Effector memory CD8-positive, alpha-beta T cell (primary cell): ENCODE data around the gene LHX5.

ENCODE experiments used
- ATAC-seq: fragments of 150-1000 bp; cut with Tn5 transposase; replicated peaks from 2 replicates; pipeline ENCODE4 v1.10.0; 2021; ENCODE audit warnings: mild to moderate bottlenecking, moderate library complexity
- DNase-seq, 3 experiments: peaks; one replicate each; pipeline ENCODE4 v3.0.0; 2021
- H3K27ac Mint-ChIP-seq, 2 donors: one replicate each; pipeline ENCODE4 v1.8.0; 2022; ENCODE audit warnings: mild to moderate bottlenecking in 2 of 2, mixed read lengths in 2 of 2, moderate library complexity in 2 of 2
- H3K27me3 Mint-ChIP-seq, 2 donors: one replicate each; pipeline ENCODE4 v1.8.0; 2022; ENCODE audit warnings: mixed read lengths in 2 of 2
- H3K36me3 Mint-ChIP-seq: one replicate; pipeline ENCODE4 v1.8.0; 2022; ENCODE audit warnings: mild to moderate bottlenecking, moderate library complexity, mixed read lengths; ENCODE audit not compliant: insufficient read depth
- H3K4me1 Mint-ChIP-seq, 2 donors: one replicate each; pipeline ENCODE4 v1.8.0; 2022; ENCODE audit warnings: low read depth in 2 of 2, mixed read lengths in 2 of 2
- H3K4me3 Mint-ChIP-seq, 2 donors: one replicate each; pipeline ENCODE4 v1.8.0; 2022; ENCODE audit warnings: mild to moderate bottlenecking in 2 of 2, mixed read lengths in 2 of 2, moderate library complexity in 2 of 2
- H3K9me3 Mint-ChIP-seq, 2 donors: one replicate each; pipeline ENCODE4 v1.8.0; 2022; ENCODE audit warnings: mixed read lengths in 2 of 2

Gene LHX5

DNA sequence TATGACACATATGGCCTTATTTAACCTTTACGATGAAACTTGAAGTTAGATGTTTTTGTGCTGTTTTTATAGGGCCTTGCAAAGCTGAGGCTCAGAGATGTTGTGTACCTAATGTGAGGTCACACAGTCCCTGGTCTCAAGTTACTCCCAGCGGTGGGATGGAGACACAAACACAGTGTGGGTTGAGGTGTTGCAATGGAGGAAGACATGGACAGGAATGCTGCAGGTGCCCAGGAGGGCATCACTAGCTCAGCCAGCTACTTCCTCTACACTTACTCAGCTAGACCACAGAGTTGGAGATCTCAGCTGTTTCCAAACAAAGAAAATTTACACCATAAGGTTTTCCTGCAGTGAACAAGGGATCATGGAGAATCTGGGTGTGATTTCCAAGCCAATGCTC lies 15.5 kb downstream of the LHX5 start:
- no peak for ATAC-seq
- no peak overlapping the region for H3K4me3 Mint-ChIP-seq
- no peaks in the 10 kb centered on the region for H3K4me1 Mint-ChIP-seq
- no peaks in the 10 kb centered on the region for H3K36me3 Mint-ChIP-seq
- no peak overlapping the region for H3K27ac Mint-ChIP-seq
- H3K27me3 Mint-ChIP-seq = peaks cover 31 to 52% of the 10 kb centered on the region in 2 donors
- DNase-seq = no peak
- H3K9me3 Mint-ChIP-seq = no peaks in the 10 kb centered on the region

DNA sequence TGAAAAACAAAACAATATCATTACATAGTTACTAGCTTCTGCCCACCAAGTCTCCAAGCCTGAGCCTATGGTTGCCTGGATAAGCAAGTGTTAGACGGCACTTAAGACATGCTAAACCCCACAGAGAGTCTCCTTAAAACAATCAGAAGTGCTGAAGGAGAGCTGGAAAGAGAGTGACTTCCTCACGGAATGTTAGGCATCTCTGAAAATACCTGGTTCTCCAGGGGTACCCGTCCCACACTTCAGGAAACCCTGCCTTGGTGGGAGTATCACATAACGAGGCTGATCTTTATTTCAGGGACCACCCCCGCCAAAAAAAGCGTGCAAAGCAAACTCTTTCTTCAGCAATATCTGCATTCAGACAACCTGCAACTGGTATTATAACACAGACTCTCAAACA lies 18.3 kb downstream of the LHX5 start:
- Mint-ChIP-seq H3K9me3 (no peaks in the 10 kb centered on the region), H3K4me3 (no peak overlapping the region), H3K4me1 (no peaks in the 10 kb centered on the region), H3K27ac (no peak overlapping the region), H3K27me3 (peaks cover 23 to 35% of the 10 kb centered on the region in 2 donors), H3K36me3 (no peaks in the 10 kb centered on the region)
- no peak for DNase-seq
- no peak for ATAC-seq

DNA sequence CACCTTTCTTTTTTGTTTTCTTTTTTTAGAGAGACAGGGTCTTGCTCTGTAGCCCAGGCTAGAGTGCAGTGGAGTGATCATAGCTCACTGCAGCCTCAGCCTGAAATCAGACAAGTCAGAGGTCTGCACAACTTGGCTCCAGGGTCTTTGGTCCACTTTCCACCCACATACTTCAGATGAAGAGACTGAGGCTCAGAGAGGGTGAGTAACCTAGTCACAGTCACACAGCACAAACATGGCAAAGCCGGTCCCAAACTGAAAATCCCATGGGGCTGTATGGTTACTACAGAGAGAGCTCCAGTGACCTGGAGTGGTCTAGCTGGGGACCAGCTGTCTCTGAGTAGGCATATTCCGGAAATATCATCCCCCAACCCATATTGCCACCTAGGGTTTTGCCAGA lies 19.2 kb downstream of the LHX5 start:
- no peaks in the 10 kb centered on the region for H3K4me1 Mint-ChIP-seq

DNA sequence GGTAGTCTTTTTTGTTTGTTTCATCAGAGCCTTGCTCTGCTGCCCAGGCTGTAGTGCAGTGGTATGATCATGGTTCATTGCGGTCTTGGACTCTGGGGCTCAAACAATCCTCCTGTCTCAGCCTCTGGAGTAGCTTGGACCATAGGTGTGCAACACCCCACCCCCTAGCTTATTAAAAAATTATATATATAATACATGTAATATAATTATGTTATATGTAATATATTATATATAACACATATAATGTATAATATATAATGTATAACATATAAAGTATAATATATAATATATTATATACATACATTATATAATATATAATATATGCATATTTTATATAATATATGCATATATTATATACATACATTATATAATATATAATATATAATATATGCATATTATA lies 21.8 kb downstream of the LHX5 start:
- H3K27ac Mint-ChIP-seq = no peak overlapping the region
- H3K36me3 Mint-ChIP-seq = no peaks in the 10 kb centered on the region
- ATAC-seq (no peak), DNase-seq (no peak)
- peaks cover 24 to 38% of the 10 kb centered on the region in 2 donors for H3K27me3 Mint-ChIP-seq
- peaks cover 2 to 4% of the 10 kb centered on the region in 2 donors for H3K4me1 Mint-ChIP-seq
- H3K9me3 Mint-ChIP-seq = no peaks in the 10 kb centered on the region
- no peak overlapping the region for H3K4me3 Mint-ChIP-seq

More for the DNA sequence above, 19.2 kb downstream of the LHX5 start:
- peaks cover 28 to 35% of the 10 kb centered on the region in 2 donors for H3K27me3 Mint-ChIP-seq
- H3K4me3 Mint-ChIP-seq = no peak overlapping the region
- H3K36me3 Mint-ChIP-seq = no peaks in the 10 kb centered on the region
- H3K9me3 Mint-ChIP-seq = no peaks in the 10 kb centered on the region
- ATAC-seq (no peak), DNase-seq (no peak)
- H3K27ac Mint-ChIP-seq = no peak overlapping the region

DNA sequence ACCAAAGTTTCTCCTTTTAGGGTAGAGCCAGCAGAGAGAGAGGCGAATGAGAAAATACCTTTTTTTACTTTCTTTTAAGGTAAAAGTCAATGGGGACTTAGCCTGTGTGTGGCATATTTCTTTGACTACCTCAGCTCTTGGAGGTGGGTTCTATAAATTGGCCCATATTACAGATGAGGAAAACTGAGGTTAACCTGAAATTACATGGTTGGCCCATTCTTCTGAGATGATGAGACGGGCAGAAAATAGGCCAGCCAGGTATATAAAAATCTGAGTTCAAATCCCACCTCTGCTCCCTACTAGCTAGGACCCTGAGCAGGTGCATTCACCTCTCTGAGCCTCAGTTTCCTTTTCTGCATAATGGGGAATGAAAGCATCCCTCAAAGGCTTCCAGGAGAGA lies 22.4 kb downstream of the LHX5 start:
- Mint-ChIP-seq H3K4me3 (no peak overlapping the region), H3K4me1 (peaks cover 2 to 4% of the 10 kb centered on the region in 2 donors), H3K27me3 (peaks cover 24 to 38% of the 10 kb centered on the region in 2 donors), H3K27ac (no peak overlapping the region), H3K9me3 (no peaks in the 10 kb centered on the region), H3K36me3 (no peaks in the 10 kb centered on the region)
- DNase-seq (no peak), ATAC-seq (no peak)

DNA sequence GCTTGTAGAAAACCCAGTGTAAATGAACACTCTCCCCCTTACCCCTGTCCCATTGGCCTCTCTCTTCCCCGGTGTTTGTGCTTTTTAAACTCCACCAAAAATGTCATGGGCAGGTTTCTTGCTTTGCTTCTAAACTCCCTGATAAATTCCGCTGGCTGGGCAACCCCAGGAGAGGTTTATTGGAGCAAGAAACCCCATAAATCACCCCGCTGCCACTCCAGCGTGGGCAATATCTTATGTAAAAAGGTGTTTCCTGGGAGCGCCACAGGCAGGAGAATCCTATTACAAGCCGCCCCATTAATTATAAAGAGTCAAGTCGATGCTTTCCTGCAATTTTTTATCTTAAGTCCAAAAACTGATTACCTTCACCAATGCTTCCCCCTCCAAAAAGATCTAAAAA lies 22.8 kb downstream of the LHX5 start:
- H3K4me3 Mint-ChIP-seq = no peak overlapping the region
- H3K4me1 Mint-ChIP-seq = peaks cover 2 to 4% of the 10 kb centered on the region in 2 donors
- peaks cover 24 to 38% of the 10 kb centered on the region in 2 donors for H3K27me3 Mint-ChIP-seq
- DNase-seq (no peak), ATAC-seq (no peak)
- no peaks in the 10 kb centered on the region for H3K9me3 Mint-ChIP-seq
- no peak overlapping the region for H3K27ac Mint-ChIP-seq
- no peaks in the 10 kb centered on the region for H3K36me3 Mint-ChIP-seq

DNA sequence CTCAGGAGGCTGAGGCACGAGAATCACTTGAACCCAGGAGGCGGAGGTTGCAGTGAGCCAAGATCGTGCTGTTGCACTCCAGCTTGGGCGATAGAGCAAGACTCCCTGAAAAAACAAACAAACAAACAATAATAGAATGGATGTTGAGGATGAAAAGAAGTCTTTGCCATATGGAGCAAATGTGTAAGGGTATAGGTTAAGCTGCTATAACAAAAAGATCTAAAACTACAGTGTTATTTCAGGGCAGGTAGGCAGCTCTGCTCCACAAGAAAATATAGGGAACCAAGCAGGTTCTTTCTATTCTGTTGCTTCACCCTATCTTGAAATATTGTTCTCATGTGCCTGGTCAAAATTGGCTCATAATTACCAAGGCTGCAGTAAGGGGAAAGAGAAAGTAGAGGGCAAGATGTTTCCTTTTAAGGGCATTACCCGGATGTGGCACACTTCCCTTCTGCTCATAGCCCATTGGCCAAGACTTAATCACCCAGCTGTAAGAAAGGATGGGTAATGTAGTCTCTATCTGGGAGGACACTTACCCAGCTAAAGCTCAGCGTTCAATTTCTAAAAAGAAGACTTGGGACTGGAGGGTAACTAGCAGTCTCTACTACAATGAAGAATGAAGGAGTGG lies 26.0 kb downstream of the LHX5 start:
- peaks cover 2 to 4% of the 10 kb centered on the region in 2 donors for H3K4me1 Mint-ChIP-seq
- DNase-seq = no peak
- no peak overlapping the region for H3K27ac Mint-ChIP-seq
- H3K4me3 Mint-ChIP-seq = no peak overlapping the region
- peaks cover 24 to 38% of the 10 kb centered on the region in 2 donors for H3K27me3 Mint-ChIP-seq
- no peaks in the 10 kb centered on the region for H3K36me3 Mint-ChIP-seq
- no peak for ATAC-seq
- H3K9me3 Mint-ChIP-seq = no peaks in the 10 kb centered on the region

DNA sequence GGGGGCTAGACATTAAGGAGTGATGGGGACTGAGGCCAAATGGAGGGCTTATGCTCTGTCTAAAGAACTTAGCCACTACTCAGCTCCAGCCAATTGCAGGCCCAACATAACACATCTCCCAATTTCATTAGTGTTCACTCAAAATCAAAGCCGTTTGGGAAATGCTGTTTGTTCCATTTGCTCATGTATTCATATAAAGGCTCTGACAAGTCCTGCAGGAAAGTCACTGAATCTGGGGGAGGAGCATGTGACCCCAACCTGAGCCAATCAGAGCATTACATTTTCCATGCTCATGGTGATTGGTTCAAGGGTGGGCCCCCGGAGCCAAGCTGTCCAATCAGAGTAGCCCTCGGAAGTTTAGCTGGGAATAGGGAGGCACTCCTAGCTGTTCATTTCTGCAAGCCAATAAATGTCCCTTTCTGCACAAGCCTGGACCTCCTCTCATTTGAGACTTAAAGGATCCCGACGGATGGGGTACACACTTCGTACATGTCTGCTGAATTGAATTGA lies 28.6 kb downstream of the LHX5 start:
- Mint-ChIP-seq H3K36me3 (no peaks in the 10 kb centered on the region), H3K4me1 (peaks cover 2 to 4% of the 10 kb centered on the region in 2 donors), H3K4me3 (no peak overlapping the region), H3K9me3 (no peaks in the 10 kb centered on the region), H3K27ac (no peak overlapping the region), H3K27me3 (peaks cover 14 to 25% of the 10 kb centered on the region in 2 donors)
- DNase-seq = no peak
- ATAC-seq = no peak

DNA sequence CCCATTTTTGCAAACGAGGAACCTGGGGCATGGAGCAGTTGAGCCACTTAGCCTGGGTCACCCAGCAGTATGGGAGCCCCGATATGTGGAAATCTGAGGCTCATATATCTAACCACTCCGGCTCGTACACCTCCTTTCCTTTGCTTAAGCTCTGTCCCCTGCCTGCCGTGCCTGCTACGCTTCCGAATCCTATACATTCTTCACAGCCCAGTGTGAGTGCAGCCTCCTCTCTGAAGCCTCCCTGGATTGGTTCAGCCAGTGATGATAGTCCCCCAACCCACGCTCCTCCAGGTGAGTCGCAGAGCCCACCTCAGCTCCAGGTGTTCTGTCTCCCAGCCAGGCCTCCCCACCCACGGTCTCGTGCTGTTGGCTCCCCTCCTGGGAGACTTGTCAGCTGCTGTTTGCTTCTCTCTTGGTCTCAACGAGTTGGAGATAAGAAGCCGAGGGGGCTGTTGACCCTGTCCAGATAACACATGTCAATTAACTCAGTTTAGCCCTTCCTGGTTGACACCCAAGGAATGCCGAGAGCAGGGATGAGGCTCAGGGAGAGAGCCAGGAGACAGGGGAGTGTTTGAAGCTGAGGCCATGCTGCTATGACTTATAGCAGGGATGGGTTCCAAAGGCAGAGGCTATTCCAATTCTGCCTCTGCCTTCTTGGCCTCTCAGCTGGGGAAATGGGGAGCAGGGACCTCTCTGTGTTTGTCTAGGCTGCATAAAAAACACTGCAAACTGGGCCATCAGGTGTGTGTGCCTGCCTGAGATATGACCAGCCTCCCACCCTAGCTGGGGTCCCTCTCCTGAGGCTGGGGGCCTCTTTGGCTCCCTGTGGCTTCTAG lies 30.5 kb downstream of the LHX5 start:
- Mint-ChIP-seq H3K4me1 (peaks cover 2 to 3% of the 10 kb centered on the region in 2 donors), H3K4me3 (no peak overlapping the region), H3K36me3 (no peaks in the 10 kb centered on the region), H3K27me3 (peaks cover 4 to 7% of the 10 kb centered on the region in 2 donors), H3K9me3 (no peaks in the 10 kb centered on the region), H3K27ac (no peak overlapping the region)
- DNase-seq (no peak), ATAC-seq (no peak)

DNA sequence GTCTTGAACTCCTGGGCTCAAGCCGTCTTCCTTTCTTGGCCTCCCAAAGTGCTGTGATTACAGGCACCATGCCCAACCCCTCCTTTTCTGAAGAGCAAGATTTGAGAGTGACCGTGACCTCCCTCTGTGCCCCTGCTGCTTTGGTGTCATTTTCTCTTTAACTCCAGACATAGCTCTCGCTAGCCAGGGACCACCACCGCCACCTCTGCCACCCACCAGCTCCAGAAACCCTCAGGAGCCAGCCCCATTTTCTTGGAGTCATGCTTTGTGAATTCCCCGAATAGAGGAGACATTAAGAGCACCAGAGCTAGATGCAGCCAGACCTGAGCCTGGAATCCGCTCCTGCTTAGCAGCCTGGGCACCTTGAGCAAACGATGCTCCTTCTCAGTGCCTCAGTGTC lies 31.3 kb downstream of the LHX5 start:
- no peaks in the 10 kb centered on the region for H3K36me3 Mint-ChIP-seq
- no peak overlapping the region for H3K27ac Mint-ChIP-seq
- H3K4me3 Mint-ChIP-seq = no peak overlapping the region
- H3K27me3 Mint-ChIP-seq = no peaks in the 10 kb centered on the region
- H3K4me1 Mint-ChIP-seq = no peaks in the 10 kb centered on the region
- DNase-seq = no peak
- H3K9me3 Mint-ChIP-seq = no peaks in the 10 kb centered on the region
- ATAC-seq = no peak

DNA sequence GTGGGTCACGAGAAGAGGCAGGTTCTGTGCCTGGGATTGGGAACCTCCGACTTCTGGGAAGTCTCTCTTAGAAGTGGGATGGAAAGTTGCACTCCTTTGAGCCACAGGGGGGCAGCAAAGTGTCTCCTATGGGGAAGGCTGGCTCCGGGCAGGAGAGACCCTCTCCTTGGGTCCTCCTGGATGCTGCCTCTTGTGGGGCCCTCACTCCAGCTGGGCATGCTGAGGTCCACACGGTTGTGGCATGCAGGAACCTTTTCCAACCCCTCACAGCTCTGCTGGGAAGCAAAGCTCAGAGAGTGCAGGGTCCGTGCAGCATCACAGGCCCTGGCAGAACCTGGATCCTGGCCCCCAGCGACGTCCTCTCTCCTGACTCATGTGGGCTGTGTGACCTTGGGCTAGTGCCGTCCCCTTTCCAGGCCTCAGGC lies 32.1 kb downstream of the LHX5 start:
- Mint-ChIP-seq H3K4me3 (no peak overlapping the region), H3K27ac (no peak overlapping the region), H3K4me1 (no peaks in the 10 kb centered on the region), H3K9me3 (no peaks in the 10 kb centered on the region), H3K36me3 (no peaks in the 10 kb centered on the region), H3K27me3 (no peaks in the 10 kb centered on the region)
- no peak for ATAC-seq
- no peak for DNase-seq

DNA sequence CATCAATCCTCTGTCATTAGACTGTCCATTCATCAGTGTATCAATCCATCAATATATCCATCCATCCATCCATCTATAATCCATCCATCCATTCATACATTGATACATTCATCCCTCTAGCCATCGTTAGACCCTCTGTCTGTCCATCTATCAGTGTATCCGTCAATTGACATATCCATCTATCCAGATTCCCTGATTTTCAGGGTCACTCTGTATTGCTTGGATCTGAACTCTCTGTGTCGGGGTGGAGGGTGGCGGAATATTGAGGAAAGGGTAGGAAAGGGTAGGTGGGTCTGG lies 32.4 kb downstream of the LHX5 start:
- Mint-ChIP-seq H3K4me3 (no peak overlapping the region), H3K9me3 (no peaks in the 10 kb centered on the region), H3K27me3 (no peaks in the 10 kb centered on the region), H3K36me3 (no peaks in the 10 kb centered on the region), H3K27ac (no peak overlapping the region), H3K4me1 (no peaks in the 10 kb centered on the region)
- DNase-seq = no peak
- no peak for ATAC-seq

DNA sequence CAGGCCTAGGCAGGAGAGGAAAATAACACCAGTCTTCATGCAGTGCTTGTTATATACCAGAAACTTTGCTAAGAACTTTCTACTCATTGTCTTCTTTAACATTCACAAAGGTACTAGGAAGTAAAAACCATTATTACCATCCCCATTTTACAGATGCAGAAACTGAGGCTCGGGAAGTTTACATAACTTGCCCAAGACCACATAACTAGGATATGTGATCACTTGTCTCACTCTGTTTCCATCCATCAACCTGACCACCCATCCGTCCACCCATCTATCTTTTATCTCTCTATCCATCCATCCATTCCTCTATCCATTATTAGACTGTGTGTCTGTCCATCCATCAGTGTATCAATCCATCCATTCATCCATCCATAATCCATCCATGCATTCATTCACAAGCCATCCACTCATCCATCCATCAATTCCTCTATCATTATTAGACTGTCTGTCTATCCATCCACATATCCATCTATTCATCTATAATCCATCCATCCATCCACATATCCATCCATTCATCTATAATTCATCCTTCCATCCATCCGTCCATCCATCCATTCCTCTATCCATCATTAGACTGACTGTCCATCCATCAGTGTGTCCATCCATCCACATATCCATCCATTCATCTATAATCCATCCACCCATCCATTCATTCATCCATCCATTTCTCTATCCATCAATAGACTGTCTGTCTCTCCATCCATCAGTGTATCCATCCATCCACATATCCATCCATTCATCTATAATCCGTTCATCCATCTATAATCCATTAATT lies 33.0 kb downstream of the LHX5 start:
- Mint-ChIP-seq H3K4me3 (no peak overlapping the region), H3K36me3 (no peaks in the 10 kb centered on the region), H3K4me1 (no peaks in the 10 kb centered on the region), H3K27me3 (no peaks in the 10 kb centered on the region), H3K9me3 (no peaks in the 10 kb centered on the region), H3K27ac (no peak overlapping the region)
- ATAC-seq (no peak), DNase-seq (no peak)
